Pancreas (tissue), 10 donors: ENCODE measurements around the gene VPS52. TPM values are rescaled to one million over a fixed set of nuclear protein-coding genes. Genes with fewer than 3 reads are reported as not detected.
"Not testable (repeated sequence)": the region's sequence is repeated elsewhere in the genome, so short reads cannot be mapped to it uniquely, and the experiment has no call there.

Experiments used
- ATAC-seq, 4 donors: fragments of 200-7000 bp; cut with Tn5 transposase; one replicate each; pipeline versions ENCODE4 v1.8.0 to v1.9.1; 2020; ENCODE audit warnings: mild to moderate bottlenecking in 4 of 4, moderate library complexity in 4 of 4
- DNase-seq, 6 donors: peaks; one replicate each; pipeline ENCODE4 v3.0.0-alpha.2; 2020
- FAIRE-seq: peaks from 2 replicates; lab custom pipeline; 2012; peaks lifted over from hg19 to GRCh38; lab: Jason Lieb, UNC
- H3K27ac ChIP-seq, 4 donors: fragments of 200-600 bp; sonication (generic); 1 replicate in 3 of 4; 2 replicates in 1 of 4; pipeline versions ENCODE4 v1.5.0 to v1.8.0; 2020
- H3K27me3 ChIP-seq, 4 donors: fragments of 200-600 bp; one replicate each; pipeline ENCODE4 v1.8.0; 2021
- H3K36me3 ChIP-seq, 3 donors: fragments of 200-600 bp; sonication (generic) in 1 of 3; one replicate each; pipeline versions ENCODE4 v1.5.0 to v1.8.0; 2020 to 2021
- H3K4me1 ChIP-seq, 3 donors: fragments of 200-600 bp; one replicate each; pipeline ENCODE4 v1.8.0; 2021
- H3K4me3 ChIP-seq, 4 donors: fragments of 200-600 bp; sonication (generic) in 2 of 4; one replicate each; pipeline versions ENCODE4 v1.5.0 to v1.8.0; 2020 to 2021
- H3K9me3 ChIP-seq, 4 donors: fragments of 200-600 bp; one replicate each; pipeline ENCODE4 v1.8.0; 2021
- CTCF ChIP-seq, 4 donors: fragments of 200-600 bp; sonication (generic) in 3 of 4; IDR thresholded peaks; one replicate each; pipeline versions ENCODE4 v1.5.0 to v1.8.0; 2021; ENCODE audit warnings: antibody characterized with exemption in 4 of 4
- WGBS, 2 donors: extraction: QIAGEN DNeasy Blood & Tissue Kit; methylation state at CpG; one replicate each; pipeline ENCODE4 v1.1.7; 2013; 5-methylcytosine and 5-hydroxymethylcytosine counted together
- intact Hi-C, 3 donors: fragments of 100-400 bp; cut with DNase I; formaldehyde crosslinking; loops; one replicate each; pipeline versions ENCODE4 v1.11.1 to v1.14.2; 2022
- polyA plus RNA-seq, 2 donors: library from polyadenylated mRNA; stranded (reverse); fragments of 200-250 nt; gene quantifications; one replicate each; pipeline ENCODE4 v1.2.3, GENCODE V29; 2013
- total RNA-seq, 6 donors: library from RNA; stranded (reverse); fragmentation: NEBNext Ultra II Directional in 4 of 6; extraction: Animal tissue kit (Norgen Biotek cat#: 25700) in 4 of 6; gene quantifications; one replicate each; pipeline versions ENCODE4 v1.2.1 to v1.2.4, GENCODE V29; 2021 to 2023
- donor health status: healthy with polysubstance abuse.
- donor health status: DM: no; HTN: no; CAD: no; lungs with moderate emphysema.
- donor health status: DM: no; HTN: no; CAD: no.
- donor health status: control.
- donor health status: control.
- donor health status: Bipolar disorder and iron deficiency.
- donor health status: DM: yes; HTN: yes; CAD: no.
- donor health status: DM: no; HTN: no; CAD: no.
- donor health status: DM: no; HTN: no; CAD: no.
- donor health status: DM: yes; HTN: yes; CAD: no.

Gene VPS52
- total and polyA plus RNA-seq, 8 donors, result 23.2 to 62.2 (median 30.0) TPM

GRCh38 chr6:33277663-33278391 is 6.2 kb upstream of the VPS52 start:
- peak overlapping the region; percentile 62 to 82 (median 69) for H3K27ac ChIP-seq
- peaks cover 16 to 23% (median 19%) of the 10 kb centered on the region in 3 donors for H3K4me1 ChIP-seq

GRCh38 chr6:33276864-33277662 is 5.4 kb upstream of the VPS52 start, which contains the start of gene B3GALT4:
Gene B3GALT4 (plus strand): TSS chr6:33277123. CDS start chr6:33277420, 297 bp downstream.
- intact Hi-C loops, result no loop called here
- peak in 2 of 4 donors; percentile 12 to 29 for TF ChIP-seq CTCF (IDR thresholded peaks at IDR 0.05)
- Histone ChIP-seq H3K27me3 (no peaks in the 10 kb centered on the region), H3K27ac (peak within 1 kb of the TSS; percentile 62 to 82 (median 69)), H3K36me3 (peaks cover 0 to 31% (median 15%) of the 10 kb centered on the region in 3 donors), H3K9me3 (no peaks in the 10 kb centered on the region), H3K4me1 (peaks cover 19 to 23% (median 22%) of the 10 kb centered on the region in 3 donors), H3K4me3 (peak within 1 kb of the TSS; percentile 35 to 54 (median 38))
- peak; percentile 53 to 74 (median 63) for ATAC-seq
- FAIRE-seq, result no peak
- peak in 5 of 6 donors; percentile 53 to 85 (median 67) for DNase-seq
- WGBS, 2 donors, result 29 to 32% methylated on average over 57 to 80 of the region's 80 CpGs

More at GRCh38 chr6:33277663-33278391, 6.2 kb upstream of the VPS52 start:
- peak in 3 of 6 donors; percentile 32 to 81 (median 59) for DNase-seq
- no peak for FAIRE-seq
- Histone ChIP-seq H3K9me3 (no peaks in the 10 kb centered on the region), H3K36me3 (peaks cover 0 to 31% (median 15%) of the 10 kb centered on the region in 3 donors), H3K27me3 (no peaks in the 10 kb centered on the region), H3K4me3 (peak overlapping the region; percentile 35 to 54 (median 38))
- ATAC-seq, result peak in 3 of 4 donors; percentile 4 to 6 (median 6)
- no peak for TF ChIP-seq CTCF (IDR thresholded peaks at IDR 0.05)
- WGBS, 2 donors, result 69 to 76% methylated on average over 39 of the region's 39 CpGs
- intact Hi-C loops, result no loop called here

- intact Hi-C loops, result no loop called here
- Histone ChIP-seq H3K9me3 (no peaks in the 10 kb centered on the region), H3K36me3 (peaks cover 0 to 31% (median 15%) of the 10 kb centered on the region in 3 donors), H3K4me1 (peaks cover 19 to 23% (median 22%) of the 10 kb centered on the region in 3 donors), H3K27me3 (no peaks in the 10 kb centered on the region), H3K27ac (peak overlapping the region in 3 of 4 donors; percentile 29 to 82 (median 72)), H3K4me3 (peak overlapping the region; percentile 35 to 54 (median 38))
- no peak for FAIRE-seq
- TF ChIP-seq CTCF (IDR thresholded peaks at IDR 0.05), result no peak
- no peak for DNase-seq
- no peak for ATAC-seq
Measured at GRCh38 chr6:33276581-33276863, 4.8 kb upstream of the VPS52 start.

- Histone ChIP-seq H3K36me3 (peaks cover 0 to 28% (median 15%) of the 10 kb centered on the region in 3 donors), H3K4me3 (peak overlapping the region in 1 of 4 donors; percentile 54), H3K4me1 (peaks cover 19 to 23% (median 22%) of the 10 kb centered on the region in 3 donors)
- H3K9me3 ChIP-seq, H3K27me3 ChIP-seq, intact Hi-C loops, DNase-seq, FAIRE-seq, H3K27ac ChIP-seq, ATAC-seq: not testable (repeated sequence)
- 74 to 79% methylated on average over 15 to 16 of the region's 16 CpGs for WGBS, 2 donors
Measured at GRCh38 chr6:33275795-33276580, 4.3 kb upstream of the VPS52 start.
